Measurements from ENCODE around the gene EFHD2.

DNA sequence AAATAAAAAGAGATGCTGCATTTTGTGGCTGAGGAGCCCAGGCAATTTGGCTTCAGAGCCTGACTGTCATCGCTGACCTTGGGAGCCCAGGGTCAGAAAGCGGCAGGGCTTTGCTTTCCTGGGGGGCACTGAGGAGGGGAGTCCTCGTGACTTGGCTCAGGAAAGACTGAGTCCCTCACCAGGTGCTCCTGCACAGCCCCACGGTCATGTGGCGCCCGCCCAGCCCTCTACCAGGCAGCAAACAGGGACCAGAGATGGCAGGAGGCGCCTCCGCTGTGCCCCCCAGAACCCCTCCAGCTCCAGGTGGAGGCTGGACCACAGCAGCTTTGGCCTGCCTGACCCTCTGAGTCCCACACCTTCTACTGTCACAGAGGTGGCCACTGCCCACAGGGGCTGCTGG lies 13.2 kb downstream of the EFHD2 start:
- TF ChIP-seq POLR2A (IDR thresholded peaks at IDR 0.05) (no peak), CTCF (IDR thresholded peaks at IDR 0.05) (no peak)
